T-helper 1 cell treated with Interleukin-12 subunit alpha and Interleukin-12 subunit beta and Interleukin-4 antibody, amounts not matched to agents 30 ng/mL and 1 ng/mL, for 36 hours (primary cell): ENCODE results near the gene EFCAB14. TPM values are rescaled to one million over a fixed set of nuclear protein-coding genes. Genes with fewer than 3 reads are reported as not detected.
"Not testable (repeated sequence)": the region's sequence is repeated elsewhere in the genome, so short reads cannot be mapped to it uniquely, and the experiment has no call there.

Source experiments
- intact Hi-C: fragments of 100-400 bp; cut with micrococcal nuclease; formaldehyde crosslinking; loops from one replicate; pipeline ENCODE4 v1.15.1; 2024
- total RNA-seq: library from RNA; stranded (reverse); gene quantifications from 2 replicates; pipeline ENCODE4 v1.2.3, GENCODE V29; 2022

EFCAB14 gene
- total RNA-seq, 1 donor from 2014 or later, result 97.4 TPM

- intact Hi-C loops, result no loop called here
These were observed 61.1 kb downstream of the EFCAB14 start for GRCh38 chr1:46657775-46658174.

- intact Hi-C loops, result no loop called here
These were observed 62.3 kb downstream of the EFCAB14 start for GRCh38 chr1:46656643-46657042.

- intact Hi-C loops, result no loop called here
These were observed 63.1 kb downstream of the EFCAB14 start for GRCh38 chr1:46655848-46656247.

GRCh38 chr1:46654698-46655097 is 64.2 kb downstream of the EFCAB14 start:
- intact Hi-C loops, result not testable (repeated sequence)

GRCh38 chr1:46654012-46654411 is 64.9 kb downstream of the EFCAB14 start:
- intact Hi-C loops, result no loop called here

GRCh38 chr1:46653405-46653958 is 65.4 kb downstream of the EFCAB14 start:
- intact Hi-C loops, result no loop called here

- intact Hi-C loops, result no loop called here
These were observed 66.4 kb downstream of the EFCAB14 start for GRCh38 chr1:46652321-46653100.

- intact Hi-C loops, result not testable (repeated sequence)
These were observed 67.8 kb downstream of the EFCAB14 start for GRCh38 chr1:46651152-46651551.

- intact Hi-C loops, result no loop called here
These were observed 68.4 kb downstream of the EFCAB14 start for GRCh38 chr1:46650491-46650890.

GRCh38 chr1:46649764-46650163 is 69.2 kb downstream of the EFCAB14 start:
- intact Hi-C loops, result no loop called here

GRCh38 chr1:46647611-46648010 is 71.3 kb downstream of the EFCAB14 start:
- intact Hi-C loops, result no loop called here

- intact Hi-C loops, result no loop called here
These were observed 72.1 kb downstream of the EFCAB14 start for GRCh38 chr1:46646844-46647243.

GRCh38 chr1:46646331-46646730 is 72.6 kb downstream of the EFCAB14 start:
- intact Hi-C loops, result no loop called here

GRCh38 chr1:46645815-46646214 is 73.1 kb downstream of the EFCAB14 start:
- intact Hi-C loops, result no loop called here

GRCh38 chr1:46643368-46643775 is 75.5 kb downstream of the EFCAB14 start:
- intact Hi-C loops, result no loop called here

- intact Hi-C loops, result no loop called here
These were observed 76.7 kb downstream of the EFCAB14 start for GRCh38 chr1:46642115-46642680.

GRCh38 chr1:46639547-46639946 is 79.4 kb downstream of the EFCAB14 start:
- intact Hi-C loops, result no loop called here

- intact Hi-C loops, result no loop called here
These were observed 80.0 kb downstream of the EFCAB14 start for GRCh38 chr1:46638921-46639320.

- intact Hi-C loops, result no loop called here
These were observed 81.3 kb downstream of the EFCAB14 start for GRCh38 chr1:46637444-46638083.

GRCh38 chr1:46635205-46635604 is 83.7 kb downstream of the EFCAB14 start:
- intact Hi-C loops, result no loop called here

GRCh38 chr1:46630719-46631118 is 88.2 kb downstream of the EFCAB14 start:
- intact Hi-C loops, result no loop called here
